Fibroblast of villous mesenchyme (primary cell): ENCODE measurements around the gene RNF220. TPM values are rescaled to one million over a fixed set of nuclear protein-coding genes. Genes with fewer than 3 reads are reported as not detected.

Experiments
- DNase-seq: peaks from one replicate; pipeline ENCODE4 v3.0.0-alpha.2; 2010; ENCODE audit warnings: low read depth
- H3K4me3 ChIP-seq: 2 replicates; pipeline ENCODE4 v1.5.1; 2011; ENCODE audit warnings: low read depth, mild to moderate bottlenecking, low read length
- CTCF ChIP-seq: IDR thresholded peaks from 2 replicates; pipeline ENCODE4 v1.5.1; 2012; ENCODE audit warnings: low read depth, mild to moderate bottlenecking, low read length; ENCODE audit not compliant: insufficient read depth
- total RNA-seq: library from RNA; depleted of rRNA; stranded (reverse); fragments of >200 nt; gene quantifications from 2 replicates; pipeline ENCODE4 v1.2.3, GENCODE V29; 2012

The RNF220 gene
- total RNA-seq, 1 donor: 47.5 TPM

GRCh38 chr1:44603718-44604117, 198.7 kb downstream of the RNF220 start:
- TF ChIP-seq CTCF: no peak
- no peak for DNase-seq

GRCh38 chr1:44604157-44604955, 199.3 kb downstream of the RNF220 start:
- DNase-seq: no peak
- no peak for TF ChIP-seq CTCF

More at GRCh38 chr1:44603718-44604117, 198.7 kb downstream of the RNF220 start:
- no peak overlapping the region for H3K4me3 ChIP-seq

GRCh38 chr1:44605914-44606615, 201.0 kb downstream of the RNF220 start:
- DNase-seq: no peak
- H3K4me3 ChIP-seq: no peak overlapping the region
- TF ChIP-seq CTCF: no peak

More at GRCh38 chr1:44604157-44604955, 199.3 kb downstream of the RNF220 start:
- H3K4me3 ChIP-seq: no peak overlapping the region

- H3K4me3 ChIP-seq: no peak overlapping the region
- DNase-seq: no peak
- TF ChIP-seq CTCF: no peak
Measured at GRCh38 chr1:44606701-44607281, 201.7 kb downstream of the RNF220 start.

- no peak for DNase-seq
- H3K4me3 ChIP-seq: no peak overlapping the region
- peak; percentile 33 for TF ChIP-seq CTCF
Measured at GRCh38 chr1:44608141-44608540, 203.1 kb downstream of the RNF220 start.

GRCh38 chr1:44609412-44609767, 204.3 kb downstream of the RNF220 start:
- no peak overlapping the region for H3K4me3 ChIP-seq
- DNase-seq: peak; percentile 49
- peak; percentile 60 for TF ChIP-seq CTCF
